ENCODE measurements around the gene KCNJ16.

Gene KCNJ16

GRCh38 chr17:70134042-70134441 is 59.0 kb downstream of the KCNJ16 start:
- H3K79me2 ChIP-seq (ENCODE audit: insufficient read depth, low read length), result no peaks in the 10 kb centered on the region
- H3K27me3 ChIP-seq (ENCODE audit: insufficient read depth, low read length, poor library complexity, severe bottlenecking), result no peaks in the 10 kb centered on the region
- H4K20me1 ChIP-seq (ENCODE audit: insufficient read depth, low read length, poor library complexity, severe bottlenecking), result no peaks in the 10 kb centered on the region
- H3K4me2 ChIP-seq (ENCODE audit: low read depth, low read length, poor library complexity, severe bottlenecking), result no peak overlapping the region
- no peaks in the 10 kb centered on the region for H3K9me2 ChIP-seq (replicated peaks; ENCODE audit: low read depth, low read length)
- no peak overlapping the region for H3K4me3 ChIP-seq (ENCODE audit: low read length, poor library complexity, severe bottlenecking)
- no peaks in the 10 kb centered on the region for H3F3A ChIP-seq (ENCODE audit: low read depth)
- TF ChIP-seq, protein P1, sequence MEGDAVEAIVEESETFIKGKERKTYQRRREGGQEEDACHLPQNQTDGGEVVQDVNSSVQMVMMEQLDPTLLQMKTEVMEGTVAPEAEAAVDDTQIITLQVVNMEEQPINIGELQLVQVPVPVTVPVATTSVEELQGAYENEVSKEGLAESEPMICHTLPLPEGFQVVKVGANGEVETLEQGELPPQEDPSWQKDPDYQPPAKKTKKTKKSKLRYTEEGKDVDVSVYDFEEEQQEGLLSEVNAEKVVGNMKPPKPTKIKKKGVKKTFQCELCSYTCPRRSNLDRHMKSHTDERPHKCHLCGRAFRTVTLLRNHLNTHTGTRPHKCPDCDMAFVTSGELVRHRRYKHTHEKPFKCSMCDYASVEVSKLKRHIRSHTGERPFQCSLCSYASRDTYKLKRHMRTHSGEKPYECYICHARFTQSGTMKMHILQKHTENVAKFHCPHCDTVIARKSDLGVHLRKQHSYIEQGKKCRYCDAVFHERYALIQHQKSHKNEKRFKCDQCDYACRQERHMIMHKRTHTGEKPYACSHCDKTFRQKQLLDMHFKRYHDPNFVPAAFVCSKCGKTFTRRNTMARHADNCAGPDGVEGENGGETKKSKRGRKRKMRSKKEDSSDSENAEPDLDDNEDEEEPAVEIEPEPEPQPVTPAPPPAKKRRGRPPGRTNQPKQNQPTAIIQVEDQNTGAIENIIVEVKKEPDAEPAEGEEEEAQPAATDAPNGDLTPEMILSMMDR (conservative IDR thresholded peaks at IDR 0.05; ENCODE audit: low read length), result no peak
- no peak for TF ChIP-seq EZH2phosphoT487 (IDR thresholded peaks at IDR 0.05; ENCODE audit: borderline replicate concordance)
- no peak overlapping the region for H3K9ac ChIP-seq (ENCODE audit: low read depth, low read length, poor library complexity, severe bottlenecking)
- H2AFZ ChIP-seq (ENCODE audit: low read length), result no peak overlapping the region
- no peaks in the 10 kb centered on the region for H3K9me3 ChIP-seq (ENCODE audit: insufficient read depth, low read depth, low read length)
- no peaks in the 10 kb centered on the region for H3K36me3 ChIP-seq (ENCODE audit: insufficient read depth, low read length)
- no peaks in the 10 kb centered on the region for H3K4me1 ChIP-seq (ENCODE audit: insufficient read depth, low read length, poor library complexity, severe bottlenecking)

- Histone ChIP-seq H3K4me3 (ENCODE audit: low read length, poor library complexity, severe bottlenecking) (no peak overlapping the region), H2AFZ (ENCODE audit: low read length) (no peak overlapping the region)
Measured at GRCh38 chr17:70134777-70135176, 59.8 kb downstream of the KCNJ16 start.

DNA sequence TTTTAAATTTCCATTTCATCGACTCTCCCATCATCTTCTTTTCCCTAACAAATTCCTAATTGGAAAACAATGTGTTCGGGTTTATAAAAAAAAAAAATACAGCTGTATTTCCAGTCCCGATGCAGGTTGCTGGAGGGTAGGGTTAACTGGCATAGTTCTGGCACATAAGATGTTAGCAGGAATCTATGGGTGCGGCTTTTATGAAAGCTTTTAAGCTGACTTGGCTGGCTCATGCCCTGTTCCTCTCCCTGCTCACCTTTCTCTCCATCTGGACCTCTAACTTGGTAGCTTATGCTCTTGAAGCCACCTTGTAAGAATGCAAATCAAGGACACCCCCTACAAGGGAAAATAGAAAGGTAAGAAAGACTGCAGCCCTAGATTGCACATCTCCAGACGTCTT is 61.1 kb downstream of the KCNJ16 start:
- H3K36me3 ChIP-seq (ENCODE audit: insufficient read depth, low read length), result no peaks in the 10 kb centered on the region
- no peak overlapping the region for H3K9ac ChIP-seq (ENCODE audit: low read depth, low read length, poor library complexity, severe bottlenecking)
- H2AFZ ChIP-seq (ENCODE audit: low read length), result no peak overlapping the region
- no peak overlapping the region for H3K4me2 ChIP-seq (ENCODE audit: low read depth, low read length, poor library complexity, severe bottlenecking)
- H3F3A ChIP-seq (ENCODE audit: low read depth), result no peaks in the 10 kb centered on the region
- TF ChIP-seq EZH2phosphoT487 (IDR thresholded peaks at IDR 0.05; ENCODE audit: borderline replicate concordance), result no peak
- no peaks in the 10 kb centered on the region for H3K79me2 ChIP-seq (ENCODE audit: insufficient read depth, low read length)
- no peaks in the 10 kb centered on the region for H3K4me1 ChIP-seq (ENCODE audit: insufficient read depth, low read length, poor library complexity, severe bottlenecking)
- no peaks in the 10 kb centered on the region for H3K9me3 ChIP-seq (ENCODE audit: insufficient read depth, low read depth, low read length)
- H4K20me1 ChIP-seq (ENCODE audit: insufficient read depth, low read length, poor library complexity, severe bottlenecking), result no peaks in the 10 kb centered on the region
- no peak overlapping the region for H3K4me3 ChIP-seq (ENCODE audit: low read length, poor library complexity, severe bottlenecking)
- no peaks in the 10 kb centered on the region for H3K9me2 ChIP-seq (replicated peaks; ENCODE audit: low read depth, low read length)
- H3K27me3 ChIP-seq (ENCODE audit: insufficient read depth, low read length, poor library complexity, severe bottlenecking), result no peaks in the 10 kb centered on the region

More at GRCh38 chr17:70134777-70135176, 59.8 kb downstream of the KCNJ16 start:
- Histone ChIP-seq H3K9me2 (replicated peaks; ENCODE audit: low read depth, low read length) (no peaks in the 10 kb centered on the region), H3K79me2 (ENCODE audit: insufficient read depth, low read length) (no peaks in the 10 kb centered on the region), H3K9ac (ENCODE audit: low read depth, low read length, poor library complexity, severe bottlenecking) (no peak overlapping the region), H3K36me3 (ENCODE audit: insufficient read depth, low read length) (no peaks in the 10 kb centered on the region), H3F3A (ENCODE audit: low read depth) (no peaks in the 10 kb centered on the region), H3K27me3 (ENCODE audit: insufficient read depth, low read length, poor library complexity, severe bottlenecking) (no peaks in the 10 kb centered on the region), H3K9me3 (ENCODE audit: insufficient read depth, low read depth, low read length) (no peaks in the 10 kb centered on the region), H3K4me1 (ENCODE audit: insufficient read depth, low read length, poor library complexity, severe bottlenecking) (no peaks in the 10 kb centered on the region), H4K20me1 (ENCODE audit: insufficient read depth, low read length, poor library complexity, severe bottlenecking) (no peaks in the 10 kb centered on the region), H3K4me2 (ENCODE audit: low read depth, low read length, poor library complexity, severe bottlenecking) (no peak overlapping the region)
- no peak for TF ChIP-seq EZH2phosphoT487 (IDR thresholded peaks at IDR 0.05; ENCODE audit: borderline replicate concordance)
- TF ChIP-seq, protein P1 (conservative IDR thresholded peaks at IDR 0.05; ENCODE audit: low read length), result no peak

- no peak for TF ChIP-seq EZH2phosphoT487 (IDR thresholded peaks at IDR 0.05; ENCODE audit: borderline replicate concordance)
- TF ChIP-seq, protein P1 (conservative IDR thresholded peaks at IDR 0.05; ENCODE audit: low read length), result no peak
- no peak overlapping the region for H3K4me2 ChIP-seq (ENCODE audit: low read depth, low read length, poor library complexity, severe bottlenecking)
- H3K9me2 ChIP-seq (replicated peaks; ENCODE audit: low read depth, low read length), result no peaks in the 10 kb centered on the region
- no peaks in the 10 kb centered on the region for H4K20me1 ChIP-seq (ENCODE audit: insufficient read depth, low read length, poor library complexity, severe bottlenecking)
- H3K4me1 ChIP-seq (ENCODE audit: insufficient read depth, low read length, poor library complexity, severe bottlenecking), result peaks cover 7% of the 10 kb centered on the region
- H3K79me2 ChIP-seq (ENCODE audit: insufficient read depth, low read length), result no peaks in the 10 kb centered on the region
- H3K36me3 ChIP-seq (ENCODE audit: insufficient read depth, low read length), result no peaks in the 10 kb centered on the region
- no peak overlapping the region for H3K4me3 ChIP-seq (ENCODE audit: low read length, poor library complexity, severe bottlenecking)
- no peaks in the 10 kb centered on the region for H3F3A ChIP-seq (ENCODE audit: low read depth)
- no peaks in the 10 kb centered on the region for H3K27me3 ChIP-seq (ENCODE audit: insufficient read depth, low read length, poor library complexity, severe bottlenecking)
- no peaks in the 10 kb centered on the region for H3K9me3 ChIP-seq (ENCODE audit: insufficient read depth, low read depth, low read length)
- H3K9ac ChIP-seq (ENCODE audit: low read depth, low read length, poor library complexity, severe bottlenecking), result no peak overlapping the region
- no peak overlapping the region for H2AFZ ChIP-seq (ENCODE audit: low read length)
Measured at GRCh38 chr17:70137451-70138230, 62.6 kb downstream of the KCNJ16 start.

Measured in Loucy (cell line).